Testis (tissue), 2 donors: ENCODE data around the gene AUTS2.

Experiments
- POLR2A ChIP-seq: fragments of 450-650 bp; IDR thresholded peaks from one replicate; pipeline ENCODE4 v1.6.1; 2017; ENCODE audit warnings: antibody characterized with exemption, mild to moderate bottlenecking, moderate library complexity
- TF ChIP-seq, protein P1 (sequence below), 3 experiments: fragments of 450-650 bp in 2 of 3; fragments of 200-600 bp in 1 of 3; sonication (generic) in 1 of 3; IDR thresholded peaks; one replicate each; pipeline ENCODE4 v1.5.1; 2016 to 2019; ENCODE audit warnings: antibody characterized with exemption in 3 of 3, mild to moderate bottlenecking in 2 of 3, moderate library complexity in 1 of 3

DNA sequence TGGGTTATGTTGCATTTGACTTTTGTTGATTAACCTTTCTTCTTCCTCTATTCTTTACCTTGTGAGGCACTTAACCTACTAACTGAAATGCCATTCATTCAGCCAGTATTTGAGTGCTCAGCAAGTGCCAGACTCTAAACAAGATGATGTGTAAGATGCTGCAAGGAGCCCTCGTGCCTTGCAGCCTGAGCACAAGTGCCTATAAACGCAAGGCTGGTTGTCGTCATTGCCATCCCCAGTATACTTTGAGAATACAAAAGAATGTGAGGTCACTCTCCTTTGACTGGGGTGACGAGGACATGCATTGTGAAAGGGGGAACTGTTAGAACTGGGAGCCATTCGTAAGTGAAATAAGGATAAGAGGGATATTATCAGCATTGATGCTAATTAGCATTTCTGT lies 103.0 kb downstream of the AUTS2 start:
- TF ChIP-seq, protein P1, sequence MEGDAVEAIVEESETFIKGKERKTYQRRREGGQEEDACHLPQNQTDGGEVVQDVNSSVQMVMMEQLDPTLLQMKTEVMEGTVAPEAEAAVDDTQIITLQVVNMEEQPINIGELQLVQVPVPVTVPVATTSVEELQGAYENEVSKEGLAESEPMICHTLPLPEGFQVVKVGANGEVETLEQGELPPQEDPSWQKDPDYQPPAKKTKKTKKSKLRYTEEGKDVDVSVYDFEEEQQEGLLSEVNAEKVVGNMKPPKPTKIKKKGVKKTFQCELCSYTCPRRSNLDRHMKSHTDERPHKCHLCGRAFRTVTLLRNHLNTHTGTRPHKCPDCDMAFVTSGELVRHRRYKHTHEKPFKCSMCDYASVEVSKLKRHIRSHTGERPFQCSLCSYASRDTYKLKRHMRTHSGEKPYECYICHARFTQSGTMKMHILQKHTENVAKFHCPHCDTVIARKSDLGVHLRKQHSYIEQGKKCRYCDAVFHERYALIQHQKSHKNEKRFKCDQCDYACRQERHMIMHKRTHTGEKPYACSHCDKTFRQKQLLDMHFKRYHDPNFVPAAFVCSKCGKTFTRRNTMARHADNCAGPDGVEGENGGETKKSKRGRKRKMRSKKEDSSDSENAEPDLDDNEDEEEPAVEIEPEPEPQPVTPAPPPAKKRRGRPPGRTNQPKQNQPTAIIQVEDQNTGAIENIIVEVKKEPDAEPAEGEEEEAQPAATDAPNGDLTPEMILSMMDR (IDR thresholded peaks at IDR 0.05) = no peak
- no peak for TF ChIP-seq POLR2A
